GM18870 (cell line): ENCODE data around the gene MAPRE3.

ENCODE experiments used
- ATAC-seq: cut with Tn5 transposase; IDR thresholded peaks from one replicate; pipeline ENCODE4 v1.9.1; 2021; ENCODE audit warnings: moderate library complexity; ENCODE audit not compliant: unreplicated experiment

Gene MAPRE3

DNA sequence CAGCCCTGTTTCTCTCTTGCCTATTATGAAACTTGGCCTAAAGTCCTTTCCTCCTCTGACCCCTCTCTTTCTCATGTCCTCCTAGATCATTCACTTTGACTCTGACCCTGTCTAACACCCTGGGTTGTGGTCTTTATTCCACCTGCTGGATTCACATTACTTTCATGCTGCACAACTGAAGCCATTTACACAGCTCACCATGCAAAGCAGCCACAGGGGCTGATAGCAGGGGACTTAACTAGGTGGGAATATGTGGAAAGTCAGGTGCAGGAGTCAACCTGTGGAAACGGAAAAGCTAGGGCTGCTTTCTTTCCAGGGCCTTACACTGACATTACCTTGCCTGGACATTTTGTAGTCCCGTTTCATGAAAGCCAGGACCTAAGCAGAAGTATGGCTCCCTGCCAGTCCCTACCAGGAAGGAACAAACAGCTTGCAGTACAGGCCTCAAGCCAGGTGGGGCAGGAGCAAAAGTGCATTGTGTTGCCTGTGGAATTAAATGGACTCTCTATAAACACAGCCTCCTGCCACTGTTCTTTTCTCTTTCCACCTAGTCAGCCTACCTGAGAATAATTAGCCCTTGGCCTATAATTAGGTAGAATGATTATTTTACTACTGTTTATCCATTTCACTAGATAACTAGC is 11.8 kb downstream of the MAPRE3 start:
- no peak for ATAC-seq

DNA sequence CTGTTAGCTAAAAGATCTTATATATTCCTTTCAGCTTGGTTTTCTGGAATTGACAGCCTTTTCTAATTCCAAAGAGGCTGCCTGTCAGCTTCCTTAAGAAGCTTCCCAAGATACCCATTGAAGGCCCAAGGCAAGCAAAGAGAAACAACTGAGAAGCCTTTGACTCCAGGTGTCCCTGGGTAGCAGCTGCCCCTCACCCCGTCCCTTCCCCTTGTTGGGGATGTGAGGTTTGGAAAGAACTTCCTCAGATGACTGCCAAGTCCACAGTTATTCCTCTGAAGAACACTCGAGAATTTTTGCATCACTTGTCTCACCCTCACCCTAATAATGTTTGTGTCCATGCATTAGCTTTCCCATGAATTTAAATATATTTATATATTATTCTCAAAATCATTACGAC is 13.3 kb downstream of the MAPRE3 start:
- ATAC-seq = no peak

DNA sequence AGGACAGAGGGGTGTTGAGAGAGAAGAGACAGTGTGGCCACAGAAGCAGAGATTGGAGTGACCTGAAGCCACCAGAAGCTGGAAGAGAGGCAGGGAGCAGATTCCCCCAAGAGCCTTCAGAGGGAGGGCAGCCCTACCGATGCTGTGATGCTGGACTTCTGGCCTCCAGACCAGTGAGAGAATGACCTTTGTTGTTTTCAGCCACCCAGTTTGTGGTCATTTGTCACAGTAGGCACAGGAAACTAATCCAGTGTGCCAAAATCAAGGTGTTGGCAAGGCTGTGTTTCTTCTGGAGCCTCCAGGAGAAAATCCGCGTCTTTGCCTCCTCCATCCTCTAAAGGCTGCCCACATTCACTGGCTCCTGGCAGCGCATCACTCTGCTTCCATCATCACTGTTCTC is 15.4 kb downstream of the MAPRE3 start:
- ATAC-seq = no peak

DNA sequence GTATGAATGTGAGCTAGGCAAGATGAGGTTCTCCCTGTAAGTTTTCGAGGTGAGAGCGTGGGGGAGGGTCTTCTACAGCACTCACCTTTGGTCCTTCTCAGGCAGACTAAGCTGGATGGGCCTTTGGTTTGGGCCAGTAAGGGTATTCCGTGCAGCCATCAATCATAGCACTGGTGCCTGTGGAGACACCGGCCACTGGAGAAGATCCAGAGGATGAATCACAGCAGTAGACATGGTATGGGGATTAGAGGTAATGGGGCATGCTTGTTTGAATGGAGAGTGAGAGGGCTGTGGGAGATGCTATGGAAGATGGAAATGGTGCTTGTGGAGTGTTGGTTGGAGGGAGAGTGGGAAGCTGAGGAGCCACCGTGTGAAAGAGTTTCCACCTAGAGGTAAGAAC is 16.1 kb downstream of the MAPRE3 start:
- no peak for ATAC-seq

DNA sequence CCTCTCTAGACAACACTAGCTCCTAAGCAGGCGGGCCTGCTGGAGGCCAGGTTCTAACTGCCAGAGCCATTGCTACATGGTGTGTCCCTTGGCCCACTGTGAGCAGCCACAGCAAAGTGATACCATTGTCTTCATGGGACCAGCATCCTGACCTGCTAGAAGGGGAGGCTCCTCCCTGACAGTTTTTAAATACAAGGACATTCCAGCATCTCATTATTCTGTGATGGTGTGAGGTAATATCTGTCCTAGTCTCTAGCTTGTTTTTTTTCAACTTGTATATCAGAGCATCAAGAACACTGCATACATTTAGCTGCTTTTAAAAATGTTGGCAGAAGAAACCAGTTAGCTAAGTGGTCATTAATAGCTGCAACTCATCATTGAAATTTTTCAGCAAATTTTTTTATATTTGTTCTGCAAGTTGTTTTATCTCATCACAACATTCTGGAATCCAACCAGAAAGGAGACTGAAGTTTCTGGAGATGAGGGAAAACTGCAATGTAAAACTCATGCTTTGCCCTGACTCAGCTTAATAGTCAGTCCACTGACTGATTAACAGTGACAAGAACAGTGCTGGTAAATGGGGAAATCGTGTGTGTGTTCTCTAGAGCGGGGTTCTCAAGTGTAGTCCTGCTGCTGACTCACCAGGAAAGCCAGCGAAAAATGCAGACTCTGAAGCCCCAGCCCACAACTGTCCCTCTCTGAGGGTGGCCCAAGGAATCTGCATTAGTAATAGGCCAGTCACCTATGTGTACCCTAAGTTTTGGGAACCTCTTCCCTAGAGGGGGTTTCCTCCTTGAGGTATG is 17.8 kb downstream of the MAPRE3 start:
- ATAC-seq = no peak

DNA sequence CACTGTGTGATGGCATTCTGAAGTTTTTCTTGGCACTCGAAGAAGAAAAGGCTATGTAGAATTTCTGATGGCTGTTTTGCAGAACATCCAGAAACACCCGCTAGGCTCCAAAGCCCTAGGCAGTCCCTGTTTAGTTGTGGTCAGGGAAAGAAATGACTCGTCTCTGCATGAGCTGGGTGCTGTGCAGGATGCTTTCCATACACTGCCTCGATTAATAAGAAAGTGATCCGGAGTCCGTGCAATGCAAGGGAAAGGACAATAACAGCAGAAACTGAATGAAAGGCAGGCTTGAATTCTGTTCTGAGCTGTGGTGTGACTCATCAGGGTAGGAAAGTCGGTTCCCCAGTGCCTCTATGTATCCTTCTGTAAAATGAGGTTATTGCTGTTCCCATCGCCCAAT is 18.7 kb downstream of the MAPRE3 start:
- ATAC-seq = no peak

DNA sequence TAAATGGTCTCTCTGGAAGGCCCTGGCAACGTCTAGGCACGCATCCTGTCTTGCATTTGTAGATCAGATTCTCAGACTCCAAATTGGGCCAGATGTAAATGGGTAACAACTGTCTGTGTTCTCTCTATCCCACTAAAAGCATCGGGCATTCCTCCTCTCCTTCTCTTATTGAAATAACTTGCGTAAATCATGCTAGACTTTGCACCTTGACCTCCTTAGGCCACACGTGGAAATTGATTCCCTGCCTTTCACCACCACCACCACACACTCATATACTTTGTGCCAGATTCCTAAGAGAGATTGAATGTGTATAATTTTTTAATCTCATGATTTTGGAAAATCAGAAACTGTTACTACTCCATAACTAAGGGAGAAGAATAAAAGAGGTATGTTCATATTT is 21.3 kb downstream of the MAPRE3 start:
- no peak for ATAC-seq

DNA sequence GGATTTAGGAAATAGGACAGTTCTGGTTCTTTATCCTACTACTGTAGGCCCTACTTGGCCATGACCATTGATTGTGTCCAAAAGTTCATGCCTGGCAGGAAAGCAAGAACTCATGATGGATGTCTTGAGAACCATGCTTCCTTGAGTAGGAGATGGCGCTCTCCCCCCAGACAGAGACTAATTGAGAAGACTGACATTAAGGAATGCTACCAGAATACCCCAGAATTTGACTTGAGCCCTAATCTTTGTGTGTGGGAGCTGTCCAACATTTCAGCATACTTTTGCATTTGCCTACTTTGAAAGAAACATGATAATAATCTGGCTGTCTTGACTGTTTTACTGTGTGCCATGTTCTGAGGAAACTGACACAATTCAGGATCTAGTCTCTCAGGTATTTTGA is 23.3 kb downstream of the MAPRE3 start:
- no peak for ATAC-seq

DNA sequence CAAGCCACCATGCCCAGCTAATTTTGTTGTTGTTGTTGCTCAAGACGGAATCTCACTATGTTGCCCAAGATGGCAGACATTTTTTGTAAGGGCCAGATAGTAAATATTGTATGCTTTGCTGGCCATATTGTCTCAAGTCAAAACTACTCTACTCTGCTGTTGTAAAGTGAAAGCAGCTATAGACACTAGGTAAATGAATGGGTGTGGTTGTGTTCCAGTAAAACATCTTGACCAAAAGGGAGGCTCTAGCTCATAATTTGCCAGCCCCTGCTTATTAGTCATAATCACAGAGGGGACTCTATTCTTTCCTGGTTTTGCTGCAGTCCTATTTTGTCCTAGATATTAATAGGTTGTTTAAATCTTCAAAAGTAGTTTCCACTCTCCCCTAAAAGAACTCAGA is 24.5 kb downstream of the MAPRE3 start:
- no peak for ATAC-seq

DNA sequence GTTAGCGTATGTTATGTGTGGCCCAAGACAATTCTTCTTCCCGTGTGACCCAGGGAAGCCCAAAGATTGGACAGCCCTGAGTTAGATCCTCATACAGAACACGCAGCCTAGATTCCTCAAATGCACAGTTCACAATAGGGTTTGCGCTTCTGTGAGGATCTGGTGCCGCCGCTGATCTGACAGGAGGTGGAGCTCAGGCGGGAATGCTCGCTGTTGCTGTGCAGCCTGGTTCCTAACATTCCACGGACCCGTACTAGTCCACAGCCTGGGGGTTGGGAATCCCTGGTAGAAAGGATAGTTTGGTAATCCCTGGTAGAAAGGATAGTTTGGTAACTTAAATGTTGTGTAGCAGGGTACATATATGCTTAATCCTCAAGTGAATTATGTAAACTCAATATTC is 27.0 kb downstream of the MAPRE3 start:
- no peak for ATAC-seq

DNA sequence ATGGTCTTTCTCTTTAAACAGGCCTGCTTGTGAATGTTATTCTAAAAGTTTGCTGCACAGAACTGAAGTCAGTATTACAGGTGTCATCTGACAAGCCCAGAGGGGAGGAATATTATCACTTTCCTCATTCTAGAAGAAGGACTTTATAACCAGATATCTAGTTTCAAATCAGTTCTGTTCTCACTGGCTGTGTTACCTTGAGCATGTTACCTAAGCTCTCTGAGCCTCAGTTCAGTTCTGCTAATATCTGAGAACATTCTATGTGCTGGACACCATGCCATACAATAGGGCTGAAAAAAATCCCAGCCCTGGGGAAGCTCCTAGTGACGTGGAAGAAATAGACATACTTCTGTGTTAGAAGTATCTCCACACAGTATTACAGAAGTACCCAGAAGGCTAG is 27.9 kb downstream of the MAPRE3 start:
- no peak for ATAC-seq

DNA sequence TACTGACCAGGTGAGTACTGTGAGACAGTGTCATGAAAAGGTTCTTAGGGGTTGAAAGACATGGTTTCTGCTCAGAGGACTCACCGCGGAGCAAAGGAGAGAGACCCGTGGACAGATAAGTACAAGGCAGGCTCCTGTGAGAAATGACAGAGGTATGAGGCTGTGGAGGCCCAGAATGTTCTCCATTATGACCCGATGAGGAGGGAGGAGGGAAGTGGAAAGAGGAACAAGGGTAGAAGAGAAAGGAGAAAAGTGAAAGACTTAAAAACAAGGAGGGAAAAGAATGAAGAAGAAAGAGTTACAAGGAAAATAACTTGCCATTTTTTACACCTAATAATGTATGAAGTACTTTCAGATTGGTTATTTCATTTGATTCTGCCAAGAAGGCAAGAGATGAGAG is 29.8 kb downstream of the MAPRE3 start:
- ATAC-seq = no peak

DNA sequence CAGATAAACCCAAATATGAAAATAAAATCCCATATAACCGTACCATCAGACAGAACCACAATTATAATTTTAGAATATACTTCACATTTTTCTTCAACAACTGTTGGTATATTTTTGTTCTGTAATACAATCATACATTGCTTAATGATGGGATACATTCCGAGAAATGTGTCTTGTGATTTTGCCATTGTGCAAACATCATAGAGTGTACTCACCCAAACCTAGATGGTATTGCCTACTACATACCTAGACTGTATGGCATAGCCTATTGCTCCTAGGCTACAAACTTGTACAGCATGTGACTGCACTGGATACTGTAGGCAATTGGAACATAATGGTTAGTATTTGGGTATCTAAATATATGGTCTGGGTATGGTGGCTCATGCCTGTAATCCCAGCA is 30.6 kb downstream of the MAPRE3 start:
- no peak for ATAC-seq

DNA sequence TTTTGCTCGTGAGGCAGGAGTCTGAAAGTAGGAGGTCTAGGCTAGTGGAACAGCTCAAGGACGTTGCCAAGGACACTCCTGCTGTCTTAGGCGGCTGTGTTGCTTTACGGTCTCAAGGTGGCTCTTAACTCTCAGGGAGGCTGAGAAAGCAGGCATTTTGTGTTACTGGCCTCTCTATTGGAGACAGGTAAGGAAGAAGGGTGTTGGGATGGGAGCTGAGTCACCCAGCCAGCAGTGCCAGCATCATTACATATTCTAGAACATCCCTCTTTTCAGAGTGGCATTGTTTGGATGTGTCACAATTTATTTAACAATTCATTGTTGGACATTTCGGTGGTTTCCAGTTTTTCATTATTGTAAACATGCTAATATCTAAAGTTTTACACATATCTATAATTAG is 31.5 kb downstream of the MAPRE3 start:
- ATAC-seq = no peak

DNA sequence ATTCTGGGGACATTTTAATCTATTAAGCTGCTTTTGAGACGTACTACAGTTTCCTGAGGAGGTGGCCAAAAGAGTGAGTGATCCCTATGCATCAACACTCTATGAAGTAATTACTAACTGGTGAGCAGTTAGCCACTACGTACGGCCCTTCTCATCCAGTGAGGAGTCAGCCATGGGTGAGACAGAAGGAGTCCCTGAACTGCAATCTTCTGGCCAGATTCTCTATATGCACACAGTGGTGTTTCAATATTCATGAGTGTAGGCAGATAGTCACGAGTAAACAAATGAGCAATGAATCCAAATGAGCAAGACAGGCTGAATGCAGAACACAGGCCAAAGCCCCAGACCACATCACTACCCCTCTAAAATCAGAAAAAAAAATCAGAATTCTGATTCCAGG is 32.6 kb downstream of the MAPRE3 start:
- no peak for ATAC-seq

DNA sequence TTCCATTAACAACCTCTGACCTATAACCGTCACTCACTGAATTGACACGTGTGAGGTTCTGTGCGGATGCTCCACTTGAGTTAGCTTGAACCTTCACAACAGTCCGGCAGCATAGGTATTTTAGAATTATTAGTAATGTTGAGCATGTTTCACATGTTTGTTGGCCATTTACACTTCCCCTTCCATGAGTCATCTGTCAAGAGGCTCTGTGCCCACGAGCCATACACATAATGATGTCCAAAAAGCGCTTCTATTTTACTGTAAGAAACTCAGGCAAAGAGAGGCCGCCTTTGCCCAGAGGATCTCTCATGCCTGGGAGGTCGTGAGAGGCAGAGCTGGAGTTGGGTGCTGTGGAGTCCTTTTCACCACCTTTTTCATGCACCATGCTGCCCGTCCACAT is 33.4 kb downstream of the MAPRE3 start:
- no peak for ATAC-seq

DNA sequence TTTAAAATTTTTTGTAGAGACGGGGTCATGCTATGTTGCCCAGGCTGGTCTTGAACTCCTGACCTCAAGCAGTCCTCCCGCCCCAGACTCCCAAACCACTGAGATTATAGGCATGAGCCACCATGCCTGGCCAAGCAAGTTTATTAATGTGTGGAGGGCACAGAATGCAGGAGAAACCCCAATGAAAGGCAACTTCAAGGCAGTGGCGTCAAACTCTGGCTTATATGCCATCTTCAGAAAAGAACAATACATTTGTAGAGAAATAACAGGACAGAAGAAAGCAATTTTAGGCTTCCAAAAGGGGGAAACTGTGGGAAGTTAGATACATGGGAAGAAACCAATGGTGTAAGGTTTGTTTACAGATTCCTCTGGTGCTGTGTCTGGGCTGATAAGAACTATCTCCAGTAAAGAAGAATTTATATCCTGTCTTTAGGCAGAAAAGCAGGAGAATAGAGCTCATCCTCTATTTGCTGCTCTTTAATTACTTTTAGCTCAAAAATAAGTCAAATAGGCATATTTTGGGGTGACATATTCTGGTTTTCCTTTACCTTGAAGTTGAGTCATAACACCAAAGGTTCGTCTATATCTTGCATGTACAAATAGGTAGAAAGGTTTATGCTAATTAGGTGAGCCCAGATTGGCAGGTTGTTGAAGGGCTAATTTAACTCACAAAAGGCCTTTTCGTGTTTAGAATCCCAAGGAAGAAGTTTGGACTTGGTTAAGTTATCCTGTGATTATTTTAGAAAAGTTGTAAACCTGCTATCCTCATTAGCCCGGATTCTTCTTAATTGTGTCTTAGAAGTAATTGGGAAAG is 36.4 kb downstream of the MAPRE3 start:
- no peak for ATAC-seq

DNA sequence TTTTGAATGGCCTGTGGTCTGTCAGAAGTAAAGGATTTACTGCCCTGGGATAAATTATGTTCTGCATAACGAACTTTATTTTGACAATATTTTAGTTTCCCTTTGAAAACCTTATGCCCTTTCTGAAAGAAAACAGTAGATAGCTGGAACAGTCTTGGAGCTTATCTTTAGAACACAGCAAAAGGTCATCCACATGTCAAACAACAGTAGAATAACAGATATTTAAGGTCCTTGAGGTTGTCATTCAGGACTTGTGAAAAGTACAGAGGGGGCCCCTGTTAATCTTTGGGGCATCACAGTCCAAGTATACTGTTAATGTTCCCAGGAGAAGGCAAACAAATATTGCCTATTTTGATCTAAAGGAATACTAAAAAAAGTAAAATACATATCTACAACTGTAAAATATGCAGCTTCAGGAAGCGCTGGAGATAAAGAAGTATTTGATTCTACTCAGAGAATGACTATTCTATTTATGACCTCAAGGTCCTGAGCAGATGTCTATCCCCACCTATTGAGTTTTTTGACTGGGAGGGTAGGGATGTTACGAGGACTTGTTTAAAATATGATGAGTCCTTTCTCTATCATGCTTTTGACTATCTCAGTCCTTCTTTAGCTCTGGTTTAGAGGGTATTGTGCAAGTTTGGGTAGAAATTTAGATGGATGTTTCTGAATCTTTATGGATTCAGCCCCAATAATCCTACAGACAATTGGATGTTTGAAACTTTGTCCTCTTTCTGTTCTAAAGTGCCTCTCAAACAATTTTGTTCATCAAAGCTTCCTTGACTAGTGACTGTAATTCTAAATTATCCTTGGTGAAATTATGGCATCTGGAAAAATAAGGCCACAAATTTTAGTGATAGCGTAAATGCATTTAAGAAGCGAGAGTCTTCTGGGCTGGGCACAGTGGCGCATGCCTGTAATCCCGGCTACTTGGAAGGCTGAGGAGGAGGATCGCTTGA is 37.3 kb downstream of the MAPRE3 start:
- no peak for ATAC-seq

DNA sequence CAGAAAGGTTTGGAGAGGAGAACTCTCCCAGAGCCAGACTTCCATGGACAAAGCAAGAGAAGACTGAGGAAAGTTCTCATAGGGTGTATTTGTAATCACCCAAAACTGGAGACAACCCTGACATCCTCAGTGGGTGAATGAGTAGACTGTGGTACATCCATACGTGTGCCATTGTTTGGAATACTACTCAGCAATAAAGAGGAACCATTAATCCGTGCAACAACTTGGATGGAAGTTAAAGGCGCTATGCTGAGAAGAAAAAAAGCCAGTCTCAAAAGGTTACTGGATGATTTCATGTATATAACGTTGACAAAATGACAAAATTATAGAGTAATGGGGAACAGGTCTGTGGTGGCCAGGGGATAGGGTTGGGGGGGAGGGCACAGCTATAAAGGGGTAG is 38.2 kb downstream of the MAPRE3 start:
- ATAC-seq = no peak

DNA sequence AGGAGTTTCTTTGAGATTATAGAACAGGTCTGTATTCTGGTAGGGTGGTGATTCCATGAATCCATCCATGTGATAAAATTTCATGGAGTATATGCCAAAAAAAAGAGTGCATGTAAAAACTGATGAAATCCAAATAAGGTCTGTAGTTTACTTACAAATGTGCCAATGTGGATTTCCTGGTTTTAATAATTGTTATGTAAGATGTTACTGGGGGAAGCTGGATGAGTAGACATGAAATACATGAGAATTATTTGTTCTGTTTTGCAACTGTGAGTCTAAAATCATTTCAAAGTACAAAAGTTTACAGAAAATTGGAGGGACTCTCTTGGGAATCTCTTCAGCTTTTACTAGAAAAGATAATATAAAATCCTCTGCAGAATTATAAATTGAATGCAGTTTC is 38.6 kb downstream of the MAPRE3 start:
- no peak for ATAC-seq

DNA sequence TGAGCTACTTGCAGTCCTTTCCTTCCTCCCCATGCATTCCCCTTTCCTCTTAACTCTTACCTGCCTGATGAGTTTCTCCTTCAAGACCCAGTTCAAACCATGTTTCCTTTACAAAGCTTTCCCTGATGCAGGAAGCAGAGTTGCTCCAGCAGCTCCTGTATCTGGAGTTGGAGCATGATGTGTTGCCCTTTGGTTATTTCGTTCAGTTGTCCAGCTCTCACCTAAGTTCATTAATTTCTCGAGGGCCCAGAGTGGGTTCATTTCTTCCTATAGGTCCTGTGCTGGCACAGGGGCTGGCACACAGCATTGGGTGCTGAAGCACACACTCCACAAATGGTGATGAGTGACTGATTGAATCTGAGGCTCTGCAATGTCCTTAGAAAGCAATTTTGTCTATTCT is 39.3 kb downstream of the MAPRE3 start:
- no peak for ATAC-seq
